Heart left ventricle (tissue), 16 donors: Measurements from ENCODE around the gene PTGDR2. TPM values are rescaled to one million over a fixed set of nuclear protein-coding genes. Genes with fewer than 3 reads are reported as not detected.

Source experiments
- ATAC-seq, 4 donors: fragments of 200-7000 bp; cut with Tn5 transposase; one replicate each; pipeline ENCODE4 v1.9.1; 2020 to 2022; ENCODE audit warnings: moderate library complexity in 4 of 4, mild to moderate bottlenecking in 3 of 4, moderate number of reproducible peaks in 1 of 4
- DNase-seq, 5 donors: peaks; one replicate each; pipeline ENCODE4 v3.0.0-alpha.2; 2020
- H3K27ac ChIP-seq, 12 donors: fragments of 200-600 bp; sonication (generic) in 4 of 12; one replicate each; pipeline versions ENCODE4 v1.5.0 to v1.8.0; 2016 to 2022; ENCODE audit warnings: mild to moderate bottlenecking in 2 of 12
- H3K27me3 ChIP-seq, 9 donors: fragments of 200-600 bp; sonication (generic) in 2 of 9; one replicate each; pipeline versions ENCODE4 v1.5.1 to v1.8.0; 2016 to 2022; ENCODE audit warnings: mild to moderate bottlenecking in 3 of 9
- H3K36me3 ChIP-seq, 9 donors: fragments of 200-600 bp; sonication (generic) in 2 of 9; one replicate each; pipeline versions ENCODE4 v1.5.0 to v1.8.0; 2018 to 2022; ENCODE audit warnings: mild to moderate bottlenecking in 2 of 9
- H3K4me1 ChIP-seq, 12 donors: fragments of 200-600 bp; sonication (generic) in 4 of 12; one replicate each; pipeline versions ENCODE4 v1.5.0 to v1.8.0; 2016 to 2022; ENCODE audit warnings: mild to moderate bottlenecking in 3 of 12
- H3K4me3 ChIP-seq, 12 donors: fragments of 200-600 bp; sonication (generic) in 4 of 12; one replicate each; pipeline versions ENCODE4 v1.5.0 to v1.8.0; 2017 to 2022; ENCODE audit warnings: mild to moderate bottlenecking in 9 of 12, moderate library complexity in 4 of 12
- H3K9me3 ChIP-seq, 12 donors: fragments of 200-600 bp; sonication (generic) in 4 of 12; one replicate each; pipeline versions ENCODE4 v1.5.0 to v1.8.0; 2016 to 2022; ENCODE audit warnings: mild to moderate bottlenecking in 1 of 12
- POLR2A ChIP-seq, 2 donors: fragments of 450-650 bp; IDR thresholded peaks; one replicate each; pipeline ENCODE4 v1.6.1; 2017; ENCODE audit warnings: antibody characterized with exemption in 2 of 2, mild to moderate bottlenecking in 2 of 2, moderate library complexity in 2 of 2
- WGBS, 4 donors: extraction: QIAGEN DNeasy Blood & Tissue Kit in 2 of 4; methylation state at CpG; one replicate each; pipeline versions ENCODE4 v1.1.5 to v1.1.7; 2013 to 2018; 5-methylcytosine and 5-hydroxymethylcytosine counted together
- intact Hi-C, 10 donors: fragments of 100-400 bp; cut with DNase I; formaldehyde crosslinking; loops; one replicate each; pipeline versions ENCODE4 v1.11.1 to v1.14.2; 2022
- polyA plus RNA-seq, 2 donors: library from polyadenylated mRNA; stranded (reverse); fragments of 200-250 nt; gene quantifications; one replicate each; pipeline ENCODE4 v1.2.3, GENCODE V29; 2013
- total RNA-seq, 9 donors: library from RNA; depleted of rRNA in 2 of 9; stranded (reverse); fragments of >200 nt in 2 of 9; fragmentation: NEBNext Ultra II Directional in 3 of 9; extraction: Animal tissue kit (Norgen Biotek cat#: 25700) in 3 of 9; gene quantifications; one replicate each; pipeline versions ENCODE4 v1.1.0 to v1.2.4, GENCODE V29; 2016 to 2023
- TF ChIP-seq, protein P1 (sequence below), 12 donors: fragments of 200-600 bp; sonication (generic) in 4 of 12; IDR thresholded peaks; one replicate each; pipeline versions ENCODE4 v1.5.0 to v1.8.0; 2018 to 2022; ENCODE audit warnings: antibody characterized with exemption in 12 of 12, mild to moderate bottlenecking in 5 of 12
- donor health status: ischemic (EF 13 %, LVEDD 7.1; RV severe dilation, severe dysfunction).
- donor health status: healthy with polysubstance abuse.
- donor health status: DM: no; HTN: yes; CAD: no.
- donor health status: DM: no; HTN: no; CAD: no.
- donor health status: ischemic (EF 25% LVEDD 6.9; RV normal size, moderate dysfunction).
- donor health status: ischemic (EF 25% LVEDD 5.7; RV mildly dilated, moderate dysfunction).
- donor health status: healthy.
- donor health status: DM: yes; HTN: yes; CAD: no.
- donor health status: ischemic (EF 35%, LVEDD 5.7; RV mildly dilated, moderate dysfunction).
- donor health status: nonischemic (EF 11% LVEDD 7.7; RV severe dilation, severe dysfunction).
- donor health status: DM: yes; HTN: yes; CAD: no.
- donor health status: PGD.
- donor health status: ischemic (EF 29% LVEDD 5.4; RV normal size, mild dysfunction).
- donor health status: nonischemic (EF 23%, LVEDD 6.1; RV moderate dilation, normal function).

The PTGDR2 gene
- total and polyA plus RNA-seq, 11 donors = 0.61 to 7.9 (median 1.4) TPM

DNA sequence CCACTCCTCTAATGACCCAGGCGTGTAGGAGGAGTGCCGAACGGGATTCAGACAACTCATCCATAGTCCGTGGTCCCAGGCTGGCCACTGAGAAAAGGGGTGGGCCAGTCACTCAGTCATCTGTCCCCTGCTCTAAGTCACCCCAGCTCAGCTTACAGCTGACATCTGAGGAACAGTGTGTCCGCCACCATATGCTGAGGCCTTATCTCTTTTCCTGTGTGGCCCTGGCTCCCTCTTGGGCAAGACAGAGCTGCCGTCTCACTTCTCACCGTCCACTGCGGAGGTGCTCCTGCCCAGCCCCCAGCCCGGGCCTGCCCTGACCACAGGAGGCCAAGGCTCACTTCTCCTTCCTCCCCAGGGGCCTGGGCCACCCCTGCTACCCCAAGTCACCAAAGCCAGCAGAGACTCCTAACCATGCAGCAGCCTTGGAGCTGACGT lies 7.0 kb downstream of the PTGDR2 start:
- H3K4me3 ChIP-seq = no peak overlapping the region
- no peaks in the 10 kb centered on the region for H3K9me3 ChIP-seq
- peaks cover 0 to 17% (median 5%) of the 10 kb centered on the region in 12 donors for H3K4me1 ChIP-seq
- ATAC-seq (no peak), DNase-seq (no peak)
- H3K27ac ChIP-seq = peak overlapping the region in 1 of 12 donors; percentile 32
- H3K36me3 ChIP-seq = peaks cover 0 to 58% (median 49%) of the 10 kb centered on the region in 9 donors
- TF ChIP-seq, protein P1, sequence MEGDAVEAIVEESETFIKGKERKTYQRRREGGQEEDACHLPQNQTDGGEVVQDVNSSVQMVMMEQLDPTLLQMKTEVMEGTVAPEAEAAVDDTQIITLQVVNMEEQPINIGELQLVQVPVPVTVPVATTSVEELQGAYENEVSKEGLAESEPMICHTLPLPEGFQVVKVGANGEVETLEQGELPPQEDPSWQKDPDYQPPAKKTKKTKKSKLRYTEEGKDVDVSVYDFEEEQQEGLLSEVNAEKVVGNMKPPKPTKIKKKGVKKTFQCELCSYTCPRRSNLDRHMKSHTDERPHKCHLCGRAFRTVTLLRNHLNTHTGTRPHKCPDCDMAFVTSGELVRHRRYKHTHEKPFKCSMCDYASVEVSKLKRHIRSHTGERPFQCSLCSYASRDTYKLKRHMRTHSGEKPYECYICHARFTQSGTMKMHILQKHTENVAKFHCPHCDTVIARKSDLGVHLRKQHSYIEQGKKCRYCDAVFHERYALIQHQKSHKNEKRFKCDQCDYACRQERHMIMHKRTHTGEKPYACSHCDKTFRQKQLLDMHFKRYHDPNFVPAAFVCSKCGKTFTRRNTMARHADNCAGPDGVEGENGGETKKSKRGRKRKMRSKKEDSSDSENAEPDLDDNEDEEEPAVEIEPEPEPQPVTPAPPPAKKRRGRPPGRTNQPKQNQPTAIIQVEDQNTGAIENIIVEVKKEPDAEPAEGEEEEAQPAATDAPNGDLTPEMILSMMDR (IDR thresholded peaks at IDR 0.05) = no peak
- TF ChIP-seq POLR2A (IDR thresholded peaks at IDR 0.05) = no peak
- intact Hi-C loops = no loop called here
- H3K27me3 ChIP-seq = no peaks in the 10 kb centered on the region
- WGBS, 4 donors = 79 to 88% (median 81%) methylated on average over 6 to 10 of the region's 10 CpGs

DNA sequence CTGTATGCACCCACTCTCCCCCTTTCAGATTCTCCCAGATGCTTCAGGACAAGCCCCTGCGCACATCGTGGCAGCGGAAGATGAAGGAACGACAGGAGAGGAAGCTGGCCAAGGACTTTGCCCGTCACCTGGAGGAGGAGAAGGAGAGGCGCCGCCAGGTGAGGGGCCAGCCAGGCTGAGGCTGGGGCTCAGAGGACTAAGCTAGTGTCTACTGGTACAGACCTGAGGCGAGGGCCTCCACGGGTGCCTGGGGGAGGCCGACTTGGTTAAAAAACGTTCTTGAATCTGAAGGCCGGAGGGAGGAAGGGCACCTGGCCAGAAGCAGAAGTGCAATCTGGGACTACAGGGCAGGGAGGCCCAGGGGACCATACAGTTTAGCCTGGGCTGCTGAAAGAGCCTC lies 7.9 kb downstream of the PTGDR2 start:
- WGBS, 4 donors = 87 to 92% (median 89%) methylated on average over 12 of the region's 12 CpGs
- peaks cover 0 to 25% (median 12%) of the 10 kb centered on the region in 12 donors for H3K4me1 ChIP-seq
- ATAC-seq (no peak), DNase-seq (no peak)
- peak overlapping the region in 2 of 12 donors; percentile 4 to 32 for H3K27ac ChIP-seq
- TF ChIP-seq, protein P1 (IDR thresholded peaks at IDR 0.05) = no peak
- no peak overlapping the region for H3K4me3 ChIP-seq
- intact Hi-C loops = no loop called here
- no peaks in the 10 kb centered on the region for H3K9me3 ChIP-seq
- no peaks in the 10 kb centered on the region for H3K27me3 ChIP-seq
- H3K36me3 ChIP-seq = peaks cover 0 to 58% (median 49%) of the 10 kb centered on the region in 9 donors

DNA sequence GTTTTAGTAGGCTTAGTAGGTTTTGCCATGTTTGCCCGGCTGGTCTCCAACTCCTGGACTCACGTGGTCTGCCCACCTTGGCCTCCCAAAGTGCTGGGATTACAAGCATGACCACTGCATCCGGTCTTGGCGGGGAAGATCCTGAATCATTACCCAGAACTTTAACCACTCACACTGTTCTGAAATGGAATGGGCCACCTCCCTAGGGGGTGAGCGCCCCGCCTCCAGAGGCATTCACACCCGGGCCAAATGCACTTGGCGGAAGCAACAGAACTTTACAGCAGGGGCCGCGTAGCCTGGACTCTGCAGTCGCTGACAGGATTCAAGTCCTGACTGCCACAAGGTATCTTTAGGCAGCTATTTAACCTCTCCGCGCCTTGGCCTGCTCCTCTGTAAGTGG lies 8.5 kb downstream of the PTGDR2 start:
- no peaks in the 10 kb centered on the region for H3K27me3 ChIP-seq
- H3K4me1 ChIP-seq = peaks cover 0 to 29% (median 18%) of the 10 kb centered on the region in 12 donors
- no peak overlapping the region for H3K4me3 ChIP-seq
- H3K36me3 ChIP-seq = peaks cover 0 to 57% (median 47%) of the 10 kb centered on the region in 9 donors
- DNase-seq = no peak
- peak in 1 of 4 donors; percentile 7 for ATAC-seq
- WGBS, 4 donors = 73 to 79% (median 74%) methylated on average over 13 of the region's 13 CpGs
- intact Hi-C loops = no loop called here
- H3K9me3 ChIP-seq = no peaks in the 10 kb centered on the region
- TF ChIP-seq, protein P1 (IDR thresholded peaks at IDR 0.05) = no peak
- no peak for TF ChIP-seq POLR2A (IDR thresholded peaks at IDR 0.05)
- H3K27ac ChIP-seq = no peak overlapping the region

DNA sequence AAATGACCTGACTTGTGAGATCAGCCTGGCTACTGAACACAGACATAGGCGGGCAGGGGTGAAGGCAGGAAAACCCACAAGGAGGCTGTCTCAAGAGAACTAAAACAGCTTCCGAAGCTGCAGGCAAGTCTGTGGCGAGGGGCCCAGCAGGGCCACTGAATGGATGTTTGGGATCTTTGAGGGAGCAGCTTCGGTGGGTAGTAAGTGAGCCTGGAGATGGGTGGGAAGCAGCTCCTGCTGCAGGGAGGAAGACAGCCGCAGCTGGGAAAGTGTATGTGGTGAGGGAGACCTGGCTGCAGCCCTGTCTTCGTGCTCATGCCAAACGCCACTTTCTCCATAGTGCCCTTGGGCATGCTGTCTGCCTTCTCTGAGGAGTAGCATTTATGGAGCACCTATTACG lies 10.4 kb downstream of the PTGDR2 start:
- no peak for DNase-seq
- intact Hi-C loops = no loop called here
- Histone ChIP-seq H3K27ac (no peak overlapping the region), H3K4me3 (no peak overlapping the region), H3K9me3 (no peaks in the 10 kb centered on the region), H3K27me3 (no peaks in the 10 kb centered on the region), H3K36me3 (peaks cover 0 to 38% (median 29%) of the 10 kb centered on the region in 9 donors), H3K4me1 (peaks cover 3 to 41% (median 31%) of the 10 kb centered on the region in 12 donors)
- 84 to 90% (median 86%) methylated on average over 7 to 8 of the region's 8 CpGs for whole genome bisulfite sequencing, 4 donors
- no peak for ATAC-seq
- TF ChIP-seq, protein P1 (IDR thresholded peaks at IDR 0.05) = no peak
- no peak for TF ChIP-seq POLR2A (IDR thresholded peaks at IDR 0.05)
